Caco-2 (cell line): ENCODE results near the gene CHML. TPM values are rescaled to one million over a fixed set of nuclear protein-coding genes. Genes with fewer than 3 reads are reported as not detected.
A peak's percentile ranks its signal among the peaks of the same experiment; 100 is the strongest.

Experiments used
- BruUV-seq: library from RNA; stranded (reverse); fragments of 400-500 nt; replicated peaks from 2 replicates; lab custom pipeline; 2021; lab: Mats Ljungman, UMichigan
- CTCF ChIA-PET: fragments of 300-600 bp; sonication (Branson Sonifier 250); formaldehyde crosslinking; loops from one replicate; lab custom pipeline; 2022; ENCODE audit warnings: antibody characterized with exemption; lab: Charles Lee
- POLR2A ChIA-PET: fragments of 300-600 bp; sonication (Branson Sonifier 250); formaldehyde crosslinking; loops from one replicate; lab custom pipeline; 2022; ENCODE audit warnings: antibody characterized with exemption; lab: Charles Lee
- DNase-seq, 2 experiments: peaks; one replicate each; pipeline versions ENCODE4 v3.0.0 to v3.0.0-alpha.2; 2020 to 2022
- H3K27me3 ChIP-seq: replicated peaks from 2 replicates; pipeline ENCODE4 v1.6.0; 2011; ENCODE audit warnings: low read length; ENCODE audit not compliant: control insufficient read depth, insufficient read depth
- H3K36me3 ChIP-seq: 2 replicates; pipeline ENCODE4 v1.5.1; 2011; ENCODE audit warnings: low read length; ENCODE audit not compliant: control insufficient read depth, insufficient read depth
- H3K4me1 ChIP-seq: fragments of 250-450 bp; sonication (Bioruptor Pico); 2 replicates; pipeline ENCODE4 v1.5.1; 2020; ENCODE audit warnings: mild to moderate bottlenecking
- H3K4me3 ChIP-seq: 2 replicates; pipeline ENCODE4 v1.5.1; 2011; ENCODE audit warnings: low read depth, mild to moderate bottlenecking, control low read depth, low read length
- H3K9me3 ChIP-seq: fragments of 250-450 bp; sonication (Bioruptor Pico); 2 replicates; pipeline ENCODE4 v1.5.1; 2020; ENCODE audit warnings: mild to moderate bottlenecking, moderate library complexity
- H3K27ac Mint-ChIP-seq: one replicate; pipeline ENCODE4 v1.8.0; 2022; ENCODE audit warnings: mixed read lengths; ENCODE audit not compliant: unreplicated experiment
- H3K27me3 Mint-ChIP-seq: one replicate; pipeline ENCODE4 v1.8.0; 2022; ENCODE audit warnings: mixed read lengths; ENCODE audit not compliant: insufficient read depth, unreplicated experiment
- H3K36me3 Mint-ChIP-seq: one replicate; pipeline ENCODE4 v1.8.0; 2022; ENCODE audit warnings: mild to moderate bottlenecking, mixed read lengths; ENCODE audit not compliant: insufficient read depth, unreplicated experiment
- H3K4me1 Mint-ChIP-seq: one replicate; pipeline ENCODE4 v1.8.0; 2022; ENCODE audit warnings: low read depth, mixed read lengths; ENCODE audit not compliant: unreplicated experiment
- H3K4me3 Mint-ChIP-seq: one replicate; pipeline ENCODE4 v1.8.0; 2022; ENCODE audit warnings: mild to moderate bottlenecking, moderate library complexity, mixed read lengths; ENCODE audit not compliant: unreplicated experiment
- H3K9me3 Mint-ChIP-seq: one replicate; pipeline ENCODE4 v1.8.0; 2022; ENCODE audit warnings: mixed read lengths; ENCODE audit not compliant: unreplicated experiment
- intact Hi-C: fragments of 100-400 bp; cut with micrococcal nuclease; formaldehyde crosslinking; loops from one replicate; pipeline ENCODE4 v1.10.0; 2022; ENCODE audit not compliant: unreplicated experiment
- total RNA-seq: library from RNA; stranded (reverse); gene quantifications from 2 replicates; pipeline ENCODE4 v1.2.3, GENCODE V29; 2022
- TF ChIP-seq, protein P1 (sequence below), 2 experiments: fragments of 200-600 bp in 1 of 2; IDR thresholded peaks; 1 replicate in 1 of 2; 2 replicates in 1 of 2; pipeline versions ENCODE4 v1.5.1 to v1.8.0; 2011 to 2022; ENCODE audit warnings: antibody characterized with exemption in 1 of 2, control low read depth in 1 of 2, inconsistent platforms in 1 of 2, low read depth in 1 of 2, low read length in 1 of 2, mild to moderate bottlenecking in 1 of 2, moderate library complexity in 1 of 2; ENCODE audit not compliant: insufficient read depth in 1 of 2, severe bottlenecking in 1 of 2, unreplicated experiment in 1 of 2

The CHML gene
- total RNA-seq, 1 experiment from 2014 or later, result 29.2 TPM

DNA sequence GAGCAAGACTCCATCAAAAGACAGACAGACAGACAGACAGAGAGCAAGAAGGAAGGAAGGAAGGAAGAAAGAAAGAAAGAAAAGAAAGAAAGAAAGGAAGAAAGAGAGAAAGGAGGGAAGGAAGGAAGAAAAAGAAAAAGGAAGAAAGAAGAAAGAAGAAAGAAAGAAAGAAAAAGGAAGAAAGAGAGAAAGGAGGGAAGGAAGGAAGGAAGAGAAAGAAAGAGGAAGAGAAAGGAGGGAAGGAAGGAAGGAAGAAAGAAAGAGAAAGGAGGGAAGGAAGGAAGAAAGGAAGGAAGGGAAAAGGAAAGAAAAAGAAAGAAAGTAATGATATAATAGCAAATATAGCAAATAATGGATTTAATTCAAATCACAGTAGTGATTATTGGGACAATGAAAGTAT is 32.7 kb downstream of the CHML start:
- H3K27me3 ChIP-seq, result no peaks in the 10 kb centered on the region
- Mint-ChIP-seq H3K36me3 (no peaks in the 10 kb centered on the region), H3K4me1 (peaks cover under 1% of the 10 kb centered on the region), H3K27me3 (no peaks in the 10 kb centered on the region), H3K4me3 (no peak overlapping the region), H3K27ac (no peak overlapping the region), H3K9me3 (no peaks in the 10 kb centered on the region)
- peaks cover 14% of the 10 kb centered on the region for H3K4me1 ChIP-seq
- POLR2A ChIA-PET, result no interaction called here
- intact Hi-C loops, result no loop called here
- no peaks in the 10 kb centered on the region for H3K9me3 ChIP-seq
- DNase-seq, result no peak
- CTCF ChIA-PET, result no interaction called here
- TF ChIP-seq, protein P1, sequence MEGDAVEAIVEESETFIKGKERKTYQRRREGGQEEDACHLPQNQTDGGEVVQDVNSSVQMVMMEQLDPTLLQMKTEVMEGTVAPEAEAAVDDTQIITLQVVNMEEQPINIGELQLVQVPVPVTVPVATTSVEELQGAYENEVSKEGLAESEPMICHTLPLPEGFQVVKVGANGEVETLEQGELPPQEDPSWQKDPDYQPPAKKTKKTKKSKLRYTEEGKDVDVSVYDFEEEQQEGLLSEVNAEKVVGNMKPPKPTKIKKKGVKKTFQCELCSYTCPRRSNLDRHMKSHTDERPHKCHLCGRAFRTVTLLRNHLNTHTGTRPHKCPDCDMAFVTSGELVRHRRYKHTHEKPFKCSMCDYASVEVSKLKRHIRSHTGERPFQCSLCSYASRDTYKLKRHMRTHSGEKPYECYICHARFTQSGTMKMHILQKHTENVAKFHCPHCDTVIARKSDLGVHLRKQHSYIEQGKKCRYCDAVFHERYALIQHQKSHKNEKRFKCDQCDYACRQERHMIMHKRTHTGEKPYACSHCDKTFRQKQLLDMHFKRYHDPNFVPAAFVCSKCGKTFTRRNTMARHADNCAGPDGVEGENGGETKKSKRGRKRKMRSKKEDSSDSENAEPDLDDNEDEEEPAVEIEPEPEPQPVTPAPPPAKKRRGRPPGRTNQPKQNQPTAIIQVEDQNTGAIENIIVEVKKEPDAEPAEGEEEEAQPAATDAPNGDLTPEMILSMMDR (IDR thresholded peaks at IDR 0.05; ENCODE audit: insufficient read depth in 1 of 2, low read depth in 1 of 2, low read length in 1 of 2, severe bottlenecking in 1 of 2, unreplicated experiment in 1 of 2), result no peak
- H3K36me3 ChIP-seq, result no peaks in the 10 kb centered on the region
- BruUV-seq, result no TSS peak
- H3K4me3 ChIP-seq, result no peak overlapping the region

DNA sequence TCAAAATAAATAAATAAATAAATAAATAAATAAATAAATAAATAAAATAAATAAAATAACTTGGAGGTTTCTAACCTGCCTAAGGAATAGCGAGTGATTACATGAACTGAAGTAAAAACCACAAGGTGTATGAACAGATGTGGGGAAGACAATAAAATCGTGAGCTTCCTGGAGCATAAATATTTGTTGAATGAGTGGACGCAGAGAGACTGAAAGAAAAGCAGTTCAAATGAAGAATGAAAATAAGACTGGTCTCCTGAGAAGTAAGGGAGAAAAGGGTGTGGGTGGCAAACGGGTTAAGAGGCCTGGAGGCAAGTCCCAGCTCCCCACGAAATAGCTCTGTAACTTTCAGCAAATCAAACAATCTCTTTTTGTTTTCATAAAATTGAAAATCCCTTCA is 33.6 kb downstream of the CHML start:
- BruUV-seq, result no TSS peak
- DNase-seq, result no peak
- no peaks in the 10 kb centered on the region for H3K27me3 Mint-ChIP-seq
- TF ChIP-seq, protein P1 (IDR thresholded peaks at IDR 0.05; ENCODE audit: insufficient read depth in 1 of 2, low read depth in 1 of 2, low read length in 1 of 2, severe bottlenecking in 1 of 2, unreplicated experiment in 1 of 2), result no peak
- Histone ChIP-seq H3K9me3 (no peaks in the 10 kb centered on the region), H3K36me3 (no peaks in the 10 kb centered on the region), H3K27me3 (no peaks in the 10 kb centered on the region), H3K4me3 (no peak overlapping the region), H3K4me1 (peaks cover 14% of the 10 kb centered on the region)
- ChIA-PET CTCF (no interaction called here), POLR2A (no interaction called here)
- no peak overlapping the region for H3K27ac Mint-ChIP-seq
- H3K36me3 Mint-ChIP-seq, result no peaks in the 10 kb centered on the region
- H3K9me3 Mint-ChIP-seq, result no peaks in the 10 kb centered on the region
- intact Hi-C loops, result no loop called here
- H3K4me3 Mint-ChIP-seq, result no peak overlapping the region
- H3K4me1 Mint-ChIP-seq, result no peaks in the 10 kb centered on the region

DNA sequence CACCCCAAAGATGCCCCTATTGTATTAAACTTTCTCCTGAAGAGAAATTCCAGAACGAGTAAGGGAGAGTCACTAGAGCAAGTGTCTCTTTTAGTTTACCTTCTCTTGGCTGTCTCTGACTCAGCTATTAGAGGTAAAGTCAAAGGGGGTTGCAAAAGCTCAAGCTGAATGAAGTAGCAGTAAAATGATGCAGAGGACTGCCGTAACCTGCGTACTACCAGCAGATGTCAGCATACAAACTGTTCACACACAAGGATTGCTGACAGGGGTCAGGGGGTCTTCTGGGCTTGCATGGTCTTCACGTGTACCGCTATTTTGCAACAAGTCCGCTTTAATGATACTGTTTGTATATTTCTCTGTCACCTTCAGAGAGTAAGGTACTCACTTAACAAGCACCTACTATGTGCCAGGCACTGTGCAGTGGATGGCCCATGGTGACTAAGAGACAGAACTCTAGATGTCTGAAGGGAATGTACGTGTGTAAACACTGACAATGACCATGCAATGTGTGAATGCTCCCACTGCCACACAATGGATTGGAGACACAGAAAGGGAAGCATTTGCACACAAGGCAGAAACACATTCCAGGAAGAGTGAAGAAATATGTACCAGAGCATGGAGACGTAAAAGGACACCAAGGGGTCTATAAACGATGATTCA is 34.9 kb downstream of the CHML start:
- Histone ChIP-seq H3K4me3 (no peak overlapping the region), H3K27me3 (no peaks in the 10 kb centered on the region), H3K36me3 (no peaks in the 10 kb centered on the region), H3K9me3 (no peaks in the 10 kb centered on the region), H3K4me1 (peaks cover 6% of the 10 kb centered on the region)
- BruUV-seq, result no TSS peak
- Mint-ChIP-seq H3K36me3 (no peaks in the 10 kb centered on the region), H3K27me3 (no peaks in the 10 kb centered on the region), H3K4me1 (no peaks in the 10 kb centered on the region), H3K9me3 (no peaks in the 10 kb centered on the region), H3K27ac (no peak overlapping the region), H3K4me3 (no peak overlapping the region)
- CTCF ChIA-PET, result no interaction called here
- TF ChIP-seq, protein P1 (IDR thresholded peaks at IDR 0.05; ENCODE audit: insufficient read depth in 1 of 2, low read depth in 1 of 2, low read length in 1 of 2, severe bottlenecking in 1 of 2, unreplicated experiment in 1 of 2), result peak in 1 of 2 experiments; percentile 31
- intact Hi-C loops, result loop anchor here (1.0 kb wide), 1 partner anchor 229 kb away; no protein-coding TSS in a partner anchor
- POLR2A ChIA-PET, result no interaction called here
- DNase-seq, result no peak
